ENCODE measurements around the gene ABHD4. TPM values are rescaled to one million over a fixed set of nuclear protein-coding genes. Genes with fewer than 3 reads are reported as not detected.

Gene ABHD4
- total and polyA plus RNA-seq, 8 donors, result 32.4 to 51.0 (median 37.3) TPM

DNA sequence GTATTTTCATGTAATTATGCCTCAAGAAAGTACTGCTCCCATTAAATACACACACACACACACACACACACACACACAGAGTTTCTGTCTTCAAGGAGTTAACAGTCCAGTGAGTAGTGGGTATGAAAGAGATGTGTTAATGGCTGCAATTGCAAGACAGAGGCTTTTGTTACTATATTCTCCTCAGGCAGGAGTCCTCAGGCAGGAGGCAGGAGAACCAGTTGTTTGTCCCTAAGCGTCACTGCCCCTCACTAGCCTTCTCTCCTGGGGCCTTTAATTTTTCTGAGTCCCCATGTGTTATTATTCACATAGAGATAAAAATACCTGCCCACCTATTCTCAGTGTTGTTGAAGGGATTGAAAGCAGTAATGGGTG is 40.3 kb upstream of the ABHD4 start:
- Histone ChIP-seq H3K27ac (peak overlapping the region; percentile 56 to 60), H3K36me3 (no peaks in the 10 kb centered on the region), H3K4me3 (no peak overlapping the region), H3K27me3 (no peaks in the 10 kb centered on the region), H3K9me3 (no peaks in the 10 kb centered on the region), H3K4me1 (peaks cover 16 to 66% of the 10 kb centered on the region in 2 donors)
- TF ChIP-seq, protein P1, sequence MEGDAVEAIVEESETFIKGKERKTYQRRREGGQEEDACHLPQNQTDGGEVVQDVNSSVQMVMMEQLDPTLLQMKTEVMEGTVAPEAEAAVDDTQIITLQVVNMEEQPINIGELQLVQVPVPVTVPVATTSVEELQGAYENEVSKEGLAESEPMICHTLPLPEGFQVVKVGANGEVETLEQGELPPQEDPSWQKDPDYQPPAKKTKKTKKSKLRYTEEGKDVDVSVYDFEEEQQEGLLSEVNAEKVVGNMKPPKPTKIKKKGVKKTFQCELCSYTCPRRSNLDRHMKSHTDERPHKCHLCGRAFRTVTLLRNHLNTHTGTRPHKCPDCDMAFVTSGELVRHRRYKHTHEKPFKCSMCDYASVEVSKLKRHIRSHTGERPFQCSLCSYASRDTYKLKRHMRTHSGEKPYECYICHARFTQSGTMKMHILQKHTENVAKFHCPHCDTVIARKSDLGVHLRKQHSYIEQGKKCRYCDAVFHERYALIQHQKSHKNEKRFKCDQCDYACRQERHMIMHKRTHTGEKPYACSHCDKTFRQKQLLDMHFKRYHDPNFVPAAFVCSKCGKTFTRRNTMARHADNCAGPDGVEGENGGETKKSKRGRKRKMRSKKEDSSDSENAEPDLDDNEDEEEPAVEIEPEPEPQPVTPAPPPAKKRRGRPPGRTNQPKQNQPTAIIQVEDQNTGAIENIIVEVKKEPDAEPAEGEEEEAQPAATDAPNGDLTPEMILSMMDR (IDR thresholded peaks at IDR 0.05), result no peak
- intact Hi-C loops (cut with DNase I), result no loop called here
- DNase-seq (no peak), ATAC-seq (no peak)

DNA sequence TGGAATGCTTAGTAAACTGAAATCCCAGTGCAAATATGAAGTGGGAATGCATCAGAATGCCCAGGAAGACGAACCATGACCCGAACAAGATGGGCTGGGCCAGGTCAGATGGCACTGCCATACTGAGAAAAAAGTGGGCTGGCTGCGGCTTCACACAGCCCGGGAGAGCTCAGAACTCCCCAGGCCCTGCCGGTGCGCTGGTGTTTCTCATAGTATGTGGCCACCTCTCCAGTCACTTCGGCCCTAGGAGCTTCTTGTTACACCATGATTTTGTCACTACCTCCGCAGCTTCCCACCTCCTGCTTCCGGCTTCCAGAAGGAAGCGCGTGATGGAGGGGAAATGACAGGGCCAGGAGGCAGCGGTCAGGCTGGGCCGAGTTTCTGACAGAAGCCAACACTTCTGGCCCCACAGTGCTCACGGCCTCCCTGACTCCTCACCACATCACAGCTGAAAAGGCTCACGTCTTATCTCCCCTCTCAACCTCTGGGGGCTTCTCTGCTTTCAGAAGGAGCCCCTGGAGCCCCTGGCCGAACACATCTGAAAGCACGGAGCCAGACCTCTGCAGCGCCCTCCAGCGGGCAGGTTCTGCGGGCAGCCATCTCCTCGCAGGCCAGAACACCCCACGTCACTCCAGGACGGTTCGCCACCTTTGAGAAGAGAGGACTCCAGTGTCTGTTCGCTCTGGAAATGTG is 39.7 kb upstream of the ABHD4 start:
- peaks cover 0 to 4% of the 10 kb centered on the region in 2 donors for H3K36me3 ChIP-seq
- TF ChIP-seq, protein P1 (IDR thresholded peaks at IDR 0.05), result peak in 1 of 2 donors; percentile 16
- H3K4me1 ChIP-seq, result peaks cover 16 to 69% of the 10 kb centered on the region in 2 donors
- peak overlapping the region; percentile 56 to 60 for H3K27ac ChIP-seq
- intact Hi-C loops (cut with DNase I), result no loop called here
- ATAC-seq (no peak), DNase-seq (no peak)
- no peaks in the 10 kb centered on the region for H3K27me3 ChIP-seq
- no peak overlapping the region for H3K4me3 ChIP-seq
- H3K9me3 ChIP-seq, result no peaks in the 10 kb centered on the region

DNA sequence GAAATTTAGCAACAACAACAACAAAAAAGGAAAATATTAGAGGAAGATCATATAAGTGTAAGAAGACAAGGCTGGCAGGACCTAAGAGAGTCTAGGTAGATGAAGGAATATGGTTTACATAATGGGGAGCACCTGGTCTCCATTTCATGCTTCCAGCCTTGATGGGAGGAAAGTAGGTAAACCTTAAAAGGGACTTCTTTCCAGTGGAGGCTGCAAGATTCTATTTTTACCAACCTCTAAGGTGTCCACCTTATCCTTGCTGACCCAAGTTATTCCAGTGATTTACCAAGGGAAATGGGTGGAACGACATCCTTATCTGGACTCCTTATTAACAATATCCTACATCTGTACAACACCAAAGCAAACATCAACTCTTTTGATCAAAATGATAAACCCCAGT is 39.1 kb upstream of the ABHD4 start:
- H3K4me3 ChIP-seq, result no peak overlapping the region
- intact Hi-C loops (cut with DNase I), result no loop called here
- DNase-seq (no peak), ATAC-seq (no peak)
- peak overlapping the region in 1 of 2 donors; percentile 60 for H3K27ac ChIP-seq
- no peaks in the 10 kb centered on the region for H3K9me3 ChIP-seq
- H3K4me1 ChIP-seq, result peaks cover 16 to 69% of the 10 kb centered on the region in 2 donors
- no peaks in the 10 kb centered on the region for H3K27me3 ChIP-seq
- TF ChIP-seq, protein P1 (IDR thresholded peaks at IDR 0.05), result no peak
- H3K36me3 ChIP-seq, result peaks cover 0 to 10% of the 10 kb centered on the region in 2 donors

DNA sequence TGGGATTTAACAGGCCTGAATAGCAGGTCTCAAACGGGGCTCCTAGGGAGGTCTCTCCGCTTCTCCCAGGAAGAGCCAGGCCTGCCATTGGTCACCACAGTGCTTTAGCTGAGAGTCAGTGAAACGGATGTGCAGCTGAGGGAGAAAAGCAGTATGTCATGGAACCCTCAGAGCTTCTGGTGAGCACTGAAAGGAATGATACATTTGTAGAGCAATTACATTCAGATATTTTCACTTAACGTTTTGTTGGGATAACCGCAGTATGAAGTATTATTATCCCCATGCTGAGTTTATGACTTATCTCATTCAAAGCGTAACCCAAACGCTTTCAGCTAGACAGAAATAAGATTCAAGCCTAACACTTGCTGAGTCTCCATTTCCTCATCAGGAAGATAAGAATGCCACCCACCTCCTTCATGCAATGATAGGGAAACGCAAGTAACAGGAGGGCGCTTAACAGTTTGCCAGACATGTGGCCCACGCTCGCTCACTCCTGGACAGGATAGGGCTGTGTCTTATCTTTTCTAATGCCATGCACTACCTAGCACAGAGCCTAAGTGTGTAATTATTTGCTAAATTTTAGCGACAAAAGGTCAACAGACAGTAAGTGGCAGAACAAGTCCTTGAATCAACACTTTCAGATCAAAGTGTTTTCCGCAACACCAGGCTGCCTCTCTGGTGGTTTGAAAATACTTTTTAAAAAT is 37.3 kb upstream of the ABHD4 start:
- H3K36me3 ChIP-seq, result peaks cover 0 to 27% of the 10 kb centered on the region in 2 donors
- H3K27me3 ChIP-seq, result no peaks in the 10 kb centered on the region
- DNase-seq (peak in 2 of 4 donors; percentile 39 to 77), ATAC-seq (peak; percentile 69)
- intact Hi-C loops (cut with DNase I), result no loop called here
- H3K4me3 ChIP-seq, result no peak overlapping the region
- H3K27ac ChIP-seq, result peak overlapping the region; percentile 60 to 87
- TF ChIP-seq, protein P1 (IDR thresholded peaks at IDR 0.05), result no peak
- H3K9me3 ChIP-seq, result no peaks in the 10 kb centered on the region
- H3K4me1 ChIP-seq, result peaks cover 16 to 67% of the 10 kb centered on the region in 2 donors

DNA sequence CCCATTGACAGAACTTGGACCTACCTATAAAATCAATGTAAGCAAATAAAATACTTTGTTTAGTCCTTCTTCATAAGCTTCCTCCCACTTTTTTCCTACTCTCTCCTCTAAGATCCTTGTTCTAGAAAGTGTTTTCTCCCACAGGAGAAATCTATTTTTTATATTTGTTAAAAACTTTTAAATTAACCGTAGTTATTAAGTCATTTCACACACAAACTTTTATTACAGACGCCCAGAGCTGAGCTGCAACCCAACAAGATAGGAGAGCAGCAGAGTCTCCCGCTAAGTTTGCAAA is 36.8 kb upstream of the ABHD4 start:
- Histone ChIP-seq H3K4me3 (no peak overlapping the region), H3K4me1 (peaks cover 16 to 62% of the 10 kb centered on the region in 2 donors), H3K27me3 (no peaks in the 10 kb centered on the region), H3K27ac (peak overlapping the region; percentile 60 to 87), H3K36me3 (peaks cover 0 to 31% of the 10 kb centered on the region in 2 donors), H3K9me3 (no peaks in the 10 kb centered on the region)
- DNase-seq, result no peak
- intact Hi-C loops (cut with DNase I), result no loop called here
- ATAC-seq, result no peak
- TF ChIP-seq, protein P1 (IDR thresholded peaks at IDR 0.05), result no peak

All from left lung (tissue), 10 donors.